ENCODE measurements around the gene CD300C.

DNA sequence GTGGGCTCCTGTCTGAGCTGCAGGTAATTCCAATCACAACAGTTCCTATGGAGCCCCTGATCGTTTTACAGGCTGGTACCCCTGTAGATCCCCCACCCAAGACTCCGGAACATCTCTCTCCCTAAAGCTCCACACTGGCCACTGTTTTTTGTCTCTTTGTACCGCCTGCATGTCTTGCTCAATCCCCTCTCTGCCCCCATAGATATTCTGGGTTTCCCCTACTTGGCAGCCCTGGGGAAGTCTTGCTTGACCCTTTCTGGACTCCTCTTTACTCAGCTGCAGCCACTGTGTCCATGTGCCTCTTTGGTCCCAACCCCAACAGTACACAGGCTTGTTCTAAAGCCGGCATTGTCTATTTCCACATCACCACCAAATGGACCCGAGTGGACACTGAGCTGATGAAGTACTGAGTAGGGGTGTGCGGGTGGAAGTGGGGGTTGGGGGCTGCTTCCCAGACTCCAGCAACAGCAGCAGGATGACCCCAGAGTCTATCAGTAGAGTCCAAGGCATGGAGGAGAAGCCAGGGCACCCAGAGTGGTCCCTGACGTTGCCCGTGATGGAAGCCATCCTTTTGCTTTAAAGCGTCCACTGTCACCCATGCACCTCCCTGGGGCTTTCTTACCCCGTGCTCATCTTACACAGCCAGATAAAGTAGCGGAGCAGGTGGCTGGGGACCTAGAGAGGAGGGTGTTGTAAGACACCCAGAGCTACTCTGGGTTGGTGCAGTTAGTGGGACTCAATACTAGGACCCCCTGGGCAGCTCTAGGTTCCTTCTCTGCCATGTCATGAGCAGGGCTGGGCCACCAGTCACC is 21.1 kb downstream of the CD300C start:
- TF ChIP-seq, protein P1, sequence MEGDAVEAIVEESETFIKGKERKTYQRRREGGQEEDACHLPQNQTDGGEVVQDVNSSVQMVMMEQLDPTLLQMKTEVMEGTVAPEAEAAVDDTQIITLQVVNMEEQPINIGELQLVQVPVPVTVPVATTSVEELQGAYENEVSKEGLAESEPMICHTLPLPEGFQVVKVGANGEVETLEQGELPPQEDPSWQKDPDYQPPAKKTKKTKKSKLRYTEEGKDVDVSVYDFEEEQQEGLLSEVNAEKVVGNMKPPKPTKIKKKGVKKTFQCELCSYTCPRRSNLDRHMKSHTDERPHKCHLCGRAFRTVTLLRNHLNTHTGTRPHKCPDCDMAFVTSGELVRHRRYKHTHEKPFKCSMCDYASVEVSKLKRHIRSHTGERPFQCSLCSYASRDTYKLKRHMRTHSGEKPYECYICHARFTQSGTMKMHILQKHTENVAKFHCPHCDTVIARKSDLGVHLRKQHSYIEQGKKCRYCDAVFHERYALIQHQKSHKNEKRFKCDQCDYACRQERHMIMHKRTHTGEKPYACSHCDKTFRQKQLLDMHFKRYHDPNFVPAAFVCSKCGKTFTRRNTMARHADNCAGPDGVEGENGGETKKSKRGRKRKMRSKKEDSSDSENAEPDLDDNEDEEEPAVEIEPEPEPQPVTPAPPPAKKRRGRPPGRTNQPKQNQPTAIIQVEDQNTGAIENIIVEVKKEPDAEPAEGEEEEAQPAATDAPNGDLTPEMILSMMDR (IDR thresholded peaks at IDR 0.05) = no peak
- no peak for TF ChIP-seq POLR2AphosphoS5 (IDR thresholded peaks at IDR 0.05; ENCODE audit: insufficient read depth in 1 of 2, low read depth in 1 of 2)

Measured in vagina (tissue), 2 donors.